HepG2 (cell line): ENCODE data around the gene ATP11C. TPM values are rescaled to one million over a fixed set of nuclear protein-coding genes. Genes with fewer than 3 reads are reported as not detected.

Experiments used
- ATAC-seq: fragments of 200-7000 bp; cut with Tn5 transposase; 3 replicates; pipeline ENCODE4 v1.9.1; 2020; ENCODE audit warnings: mild to moderate bottlenecking, moderate library complexity
- BruUV-seq: library from RNA; stranded (reverse); fragments of 400-500 nt; replicated peaks from 2 replicates; lab custom pipeline; 2021; lab: Mats Ljungman, UMichigan
- CTCF ChIA-PET: fragments of 300-600 bp; formaldehyde crosslinking; extraction: SDS; loops from one replicate; lab custom pipeline; 2021; ENCODE audit warnings: low total read pairs, inconsistent platforms, low intra/inter-chr PET ratio; lab: Yijun Ruan, JAX
- POLR2A ChIA-PET: fragments of 350-600 bp; sonication (Branson Sonifier 250); formaldehyde crosslinking; loops from one replicate; lab custom pipeline; 2020; ENCODE audit warnings: antibody characterized with exemption, inconsistent platforms; lab: Yijun Ruan, JAX
- DNase-seq: peaks from one replicate; pipeline ENCODE4 v3.0.0-alpha.2; 2015; ENCODE audit warnings: low spot score
- FAIRE-seq: peaks from 3 replicates; lab custom pipeline; 2011; peaks lifted over from hg19 to GRCh38; lab: Jason Lieb, UNC
- H2AFZ ChIP-seq: one replicate; pipeline ENCODE4 v1.6.1; 2011; ENCODE audit warnings: low read length, inconsistent platforms
- H3K27ac ChIP-seq: fragments of 300-600 bp; 3 replicates; pipeline ENCODE4 v1.8.0; 2011; ENCODE audit warnings: mixed run types, mild to moderate bottlenecking, mixed read lengths, low read length, inconsistent platforms; ENCODE audit not compliant: insufficient read depth; ENCODE audit errors: extremely low read length
- H3K27me3 ChIP-seq, 2 experiments: fragments of 200-600 bp in 1 of 2; 2 replicates in 1 of 2; 3 replicates in 1 of 2; pipeline versions ENCODE4 v1.6.0 to v1.8.0; 2011; ENCODE audit warnings: low read length in 2 of 2, mild to moderate bottlenecking in 2 of 2, moderate library complexity in 2 of 2, inconsistent platforms in 1 of 2; ENCODE audit not compliant: insufficient read depth in 2 of 2, control insufficient read depth in 1 of 2
- H3K36me3 ChIP-seq, 2 experiments: fragments of 200-600 bp in 1 of 2; replicated peaks in 1 of 2; 2 replicates in 1 of 2; 3 replicates in 1 of 2; pipeline versions ENCODE4 v1.5.1 to v1.8.0; 2011; ENCODE audit warnings: low read length in 2 of 2, inconsistent platforms in 1 of 2; ENCODE audit not compliant: insufficient read depth in 2 of 2, control insufficient read depth in 1 of 2
- H3K4me1 ChIP-seq: 2 replicates; pipeline ENCODE4 v1.5.1; 2012; ENCODE audit warnings: low read length, inconsistent platforms; ENCODE audit not compliant: insufficient read depth
- H3K4me2 ChIP-seq: 2 replicates; pipeline ENCODE4 v1.6.0; 2011; ENCODE audit warnings: low read depth, low read length, inconsistent platforms
- H3K4me3 ChIP-seq, 3 experiments: fragments of 200-600 bp in 1 of 3; sonication (generic), shearing (Covaris generic) in 1 of 3; replicated peaks in 1 of 3; 2 replicates each; pipeline ENCODE4 v1.5.1; 2011 to 2016; ENCODE audit warnings: low read length in 3 of 3, inconsistent platforms in 2 of 3, low read depth in 2 of 3, mild to moderate bottlenecking in 2 of 3, control low read depth in 1 of 3, mixed read lengths in 1 of 3; ENCODE audit not compliant: insufficient read depth in 1 of 3
- H3K79me2 ChIP-seq: one replicate; pipeline ENCODE4 v1.6.1; 2011; ENCODE audit warnings: low read length, inconsistent platforms; ENCODE audit not compliant: insufficient read depth
- H3K9ac ChIP-seq: 2 replicates; pipeline ENCODE4 v1.6.0; 2011; ENCODE audit warnings: mild to moderate bottlenecking, low read depth, low read length, inconsistent platforms; ENCODE audit not compliant: insufficient read depth
- H3K9me3 ChIP-seq: 2 replicates; pipeline ENCODE4 v1.5.1; 2012; ENCODE audit warnings: mild to moderate bottlenecking, low read length
- H4K20me1 ChIP-seq: 2 replicates; pipeline ENCODE4 v1.6.0; 2011; ENCODE audit warnings: inconsistent platforms, mild to moderate bottlenecking, low read length, moderate library complexity; ENCODE audit not compliant: insufficient read depth
- CC2D1A ChIP-seq: sonication (generic); formaldehyde crosslinking; IDR thresholded peaks from 2 replicates; pipeline ENCODE4 v1.8.1; 2023; ENCODE audit warnings: mild to moderate bottlenecking, missing genetic modification reagents
- CEBPG ChIP-seq: IDR thresholded peaks from 2 replicates; pipeline ENCODE4 v1.6.1; 2016
- CERS6 ChIP-seq: sonication (generic); formaldehyde crosslinking; IDR thresholded peaks from 2 replicates; pipeline ENCODE4 v1.5.0; 2020; ENCODE audit warnings: missing genetic modification reagents
- CHCHD3 ChIP-seq: sonication (generic); formaldehyde crosslinking; IDR thresholded peaks from 2 replicates; pipeline ENCODE4 v1.8.0; 2022; ENCODE audit warnings: mild to moderate bottlenecking, missing genetic modification reagents, moderate library complexity
- HNF1A ChIP-seq, 2 experiments: sonication (generic) in 1 of 2; formaldehyde crosslinking in 1 of 2; IDR thresholded peaks; 2 replicates each; pipeline versions ENCODE4 v1.4.0 to v1.6.1; 2016 to 2020; ENCODE audit warnings: borderline replicate concordance in 1 of 2, low read depth in 1 of 2, mild to moderate bottlenecking in 1 of 2, missing genetic modification reagents in 1 of 2
- HNF4G ChIP-seq, 2 experiments: sonication (generic) in 1 of 2; formaldehyde crosslinking in 1 of 2; IDR thresholded peaks; 2 replicates each; pipeline versions ENCODE4 v1.4.0 to v1.6.1; 2011 to 2020; ENCODE audit warnings: borderline replicate concordance in 2 of 2, low read depth in 2 of 2, mild to moderate bottlenecking in 2 of 2, low read length in 1 of 2, missing genetic modification reagents in 1 of 2, moderate library complexity in 1 of 2
- KLF13 ChIP-seq: sonication (generic); formaldehyde crosslinking; IDR thresholded peaks from 2 replicates; pipeline ENCODE4 v1.4.0; 2020; ENCODE audit warnings: mild to moderate bottlenecking, missing genetic modification reagents
- MYC ChIP-seq: sonication (generic); formaldehyde crosslinking; IDR thresholded peaks from 2 replicates; pipeline ENCODE4 v1.9.0; 2021; ENCODE audit warnings: missing genetic modification reagents, borderline replicate concordance
- NFATC3 ChIP-seq: sonication (generic); formaldehyde crosslinking; IDR thresholded peaks from 2 replicates; pipeline ENCODE4 v1.5.1; 2020; ENCODE audit warnings: mild to moderate bottlenecking, missing genetic modification reagents
- NR2C2 ChIP-seq: sonication (generic); formaldehyde crosslinking; IDR thresholded peaks from 2 replicates; pipeline ENCODE4 v1.4.0; 2020; ENCODE audit warnings: missing genetic modification reagents, mild to moderate bottlenecking, moderate library complexity, borderline replicate concordance
- NR2F2 ChIP-seq: IDR thresholded peaks from 2 replicates; pipeline ENCODE4 v1.6.1; 2012; ENCODE audit warnings: low read depth, inconsistent platforms, borderline replicate concordance
- SIX1 ChIP-seq: sonication (generic); formaldehyde crosslinking; IDR thresholded peaks from 2 replicates; pipeline ENCODE4 v1.4.0; 2020; ENCODE audit warnings: missing genetic modification reagents, borderline replicate concordance
- TP53 ChIP-seq: sonication (generic); formaldehyde crosslinking; conservative IDR thresholded peaks from 2 replicates; pipeline ENCODE4 v1.4.0; 2020; ENCODE audit warnings: missing genetic modification reagents
- ZNF160 ChIP-seq: sonication (generic); formaldehyde crosslinking; IDR thresholded peaks from 2 replicates; pipeline ENCODE4 v1.8.0; 2022; ENCODE audit warnings: mild to moderate bottlenecking, inconsistent platforms, missing genetic modification reagents
- ZNF274 ChIP-seq: sonication (generic); formaldehyde crosslinking; IDR thresholded peaks from 2 replicates; pipeline ENCODE4 v1.5.1; 2020; ENCODE audit warnings: mild to moderate bottlenecking, missing genetic modification reagents
- ZNF296 ChIP-seq: sonication (generic); formaldehyde crosslinking; conservative IDR thresholded peaks from 2 replicates; pipeline ENCODE4 v1.5.0; 2020; ENCODE audit warnings: mild to moderate bottlenecking, missing genetic modification reagents
- ZNF431 ChIP-seq: sonication (generic); formaldehyde crosslinking; IDR thresholded peaks from 2 replicates; pipeline ENCODE4 v1.9.0; 2022; ENCODE audit warnings: missing genetic modification reagents, low read depth, mild to moderate bottlenecking, borderline replicate concordance
- ZNF44 ChIP-seq: sonication (generic); formaldehyde crosslinking; IDR thresholded peaks from 2 replicates; pipeline ENCODE4 v1.5.1; 2020; ENCODE audit warnings: mild to moderate bottlenecking, missing genetic modification reagents
- ZNF552 ChIP-seq: sonication (generic); formaldehyde crosslinking; IDR thresholded peaks from 2 replicates; pipeline ENCODE4 v1.9.0; 2022; ENCODE audit warnings: missing genetic modification reagents, mild to moderate bottlenecking, borderline replicate concordance
- ZNF775 ChIP-seq: sonication (generic); formaldehyde crosslinking; IDR thresholded peaks from 2 replicates; pipeline ENCODE4 v1.4.0; 2020; ENCODE audit warnings: missing genetic modification reagents, mild to moderate bottlenecking, moderate library complexity, borderline replicate concordance
- WGBS: methylation state at CpG from one replicate; pipeline ENCODE4 v1.1.6; 2017; ENCODE audit warnings: low lambda C conversion rate; 5-methylcytosine and 5-hydroxymethylcytosine counted together
- in situ Hi-C: cut with HindIII; loops from 2 replicates; pipeline ENCODE4 v1.10.0; 2017; ENCODE audit warnings: low pct_unique_long_range_greater_than_20kb; ENCODE audit not compliant: extremely low pct_ligation_motif_present
- intact Hi-C: fragments of 100-400 bp; cut with micrococcal nuclease; formaldehyde crosslinking; loops from one replicate; pipeline ENCODE4 v1.10.0; 2022; ENCODE audit not compliant: unreplicated experiment
- polyA plus RNA-seq, 8 experiments: library from polyadenylated mRNA; depleted of rRNA in 3 of 8; stranded (reverse) in 7 of 8; unstranded in 1 of 8; fragments of >200 nt; fragmentation: Illumina TruSeq in 4 of 8; extraction: Trizol in 4 of 8; gene quantifications; 2 replicates each; pipeline versions ENCODE4 v1.2.1 to v1.2.3, GENCODE V29; 2011 to 2016; ENCODE audit warnings: low read depth in 4 of 8, missing spikeins in 1 of 8, mixed read lengths in 1 of 8; ENCODE audit not compliant: insufficient read depth in 1 of 8
- total RNA-seq, 5 experiments: library from RNA; depleted of rRNA; stranded (reverse); fragments of >200 nt; fragmentation: Illumina TruSeq; extraction: Trizol; gene quantifications; 2 replicates each; pipeline ENCODE4 v1.2.3, GENCODE V29; 2016; ENCODE audit warnings: low read depth in 1 of 5

The ATP11C gene
- total and polyA plus RNA-seq, 2 of the 13 experiments (the other 11 are each of a cell fraction or from before 2014, with no cell fraction given): 8.5 to 16.9 TPM

GRCh38 chrX:139828830-139829229, 104.0 kb downstream of the ATP11C start:
- DNase-seq (no peak), ATAC-seq (no peak), FAIRE-seq (no peak)
- Histone ChIP-seq H3K4me2 (no peak overlapping the region), H3K4me3 (no peak overlapping the region), H3K4me1 (peaks cover 12% of the 10 kb centered on the region), H2AFZ (no peak overlapping the region), H3K9ac (no peak overlapping the region), H3K79me2 (no peaks in the 10 kb centered on the region), H3K9me3 (no peaks in the 10 kb centered on the region), H4K20me1 (no peaks in the 10 kb centered on the region), H3K36me3 (no peaks in the 10 kb centered on the region), H3K27ac (no peak overlapping the region), H3K27me3 (no peaks in the 10 kb centered on the region)
- 73% methylated on average over 1 of the region's 1 CpG for WGBS
- POLR2A ChIA-PET: no interaction called here
- intact Hi-C loops (no loop called here), in situ Hi-C loops (no loop called here)
- no TSS peak for BruUV-seq
- CTCF ChIA-PET: no interaction called here
- TF ChIP-seq ZNF44 (no peak), NR2F2 (no peak), KLF13 (CRISPR knock-in tag) (no peak), ZNF296 (no peak), HNF1A (IDR thresholded peaks at IDR 0.05; ENCODE audit: low read depth) (no peak), HNF1A (CRISPR knock-in tag; IDR thresholded peaks at IDR 0.05; ENCODE audit: borderline replicate concordance) (no peak), ZNF552 (CRISPR knock-in tag) (no peak), ZNF431 (CRISPR knock-in tag) (no peak), HNF4G (IDR thresholded peaks at IDR 0.05; ENCODE audit: borderline replicate concordance, low read depth, low read length) (no peak), HNF4G (CRISPR knock-in tag; IDR thresholded peaks at IDR 0.05; ENCODE audit: borderline replicate concordance, low read depth) (no peak), ZNF775 (CRISPR knock-in tag) (no peak), CHCHD3 (no peak), MYC (CRISPR knock-in tag) (no peak), CERS6 (CRISPR knock-in tag) (no peak), ZNF160 (CRISPR knock-in tag) (no peak), ZNF274 (CRISPR knock-in tag) (no peak), NR2C2 (no peak), CEBPG (no peak), NFATC3 (CRISPR knock-in tag) (no peak), TP53 (no peak), CC2D1A (CRISPR knock-in tag) (no peak), SIX1 (CRISPR knock-in tag) (no peak)
